ENCODE data around the gene CHGA. TPM values are rescaled to one million over a fixed set of nuclear protein-coding genes. Genes with fewer than 3 reads are reported as not detected.

Gene CHGA
- total RNA-seq, 1 donor from 2014 or later: not detected

- H3K4me1 Mint-ChIP-seq: peaks cover 4% of the 10 kb centered on the region
- peaks cover 12% of the 10 kb centered on the region for H3K9me3 Mint-ChIP-seq
- DNase-seq: no peak
- peaks cover 24% of the 10 kb centered on the region for H3K36me3 Mint-ChIP-seq (ENCODE audit: low read depth)
- CTCF ChIA-PET: no interaction called here
- intact Hi-C loops (cut with micrococcal nuclease): no loop called here
- ATAC-seq (ENCODE audit: low read depth): no peak
- POLR2A ChIA-PET: interaction anchor here (0.5 kb wide), 1 partner anchor 117 kb away, joined by 5 read pairs; no protein-coding TSS in a partner anchor
- no peak overlapping the region for H3K27ac Mint-ChIP-seq
- no peak overlapping the region for H3K4me3 Mint-ChIP-seq
- H3K27me3 Mint-ChIP-seq: no peaks in the 10 kb centered on the region
- TF ChIP-seq CTCF (IDR thresholded peaks at IDR 0.05): no peak
Measured at GRCh38 chr14:92971601-92972180, 48.7 kb downstream of the CHGA start.

- peaks cover 24% of the 10 kb centered on the region for H3K9me3 Mint-ChIP-seq
- intact Hi-C loops (cut with micrococcal nuclease): no loop called here
- H3K27ac Mint-ChIP-seq: no peak overlapping the region
- ChIA-PET CTCF (no interaction called here), POLR2A (no interaction called here)
- H3K4me1 Mint-ChIP-seq: peaks cover 6% of the 10 kb centered on the region
- DNase-seq (no peak), ATAC-seq (ENCODE audit: low read depth) (no peak)
- H3K27me3 Mint-ChIP-seq: no peaks in the 10 kb centered on the region
- TF ChIP-seq CTCF (IDR thresholded peaks at IDR 0.05): no peak
- H3K36me3 Mint-ChIP-seq (ENCODE audit: low read depth): peaks cover 32% of the 10 kb centered on the region
- no peak overlapping the region for H3K4me3 Mint-ChIP-seq
Measured at GRCh38 chr14:92973261-92973797, 50.4 kb downstream of the CHGA start.

- CTCF ChIA-PET: no interaction called here
- Mint-ChIP-seq H3K27ac (no peak overlapping the region), H3K4me3 (no peak overlapping the region), H3K36me3 (ENCODE audit: low read depth) (peaks cover 34% of the 10 kb centered on the region), H3K9me3 (peaks cover 24% of the 10 kb centered on the region), H3K27me3 (no peaks in the 10 kb centered on the region), H3K4me1 (peaks cover 6% of the 10 kb centered on the region)
- TF ChIP-seq CTCF (IDR thresholded peaks at IDR 0.05): no peak
- no peak for ATAC-seq (ENCODE audit: low read depth)
- POLR2A ChIA-PET: no interaction called here
- no peak for DNase-seq
- intact Hi-C loops (cut with micrococcal nuclease): no loop called here
Measured at GRCh38 chr14:92973798-92974372, 50.9 kb downstream of the CHGA start.

GRCh38 chr14:92974541-92975345 lies 51.8 kb downstream of the CHGA start:
- H3K27ac Mint-ChIP-seq: no peak overlapping the region
- CTCF ChIA-PET: no interaction called here
- DNase-seq: no peak
- H3K36me3 Mint-ChIP-seq (ENCODE audit: low read depth): peaks cover 42% of the 10 kb centered on the region
- H3K4me3 Mint-ChIP-seq: no peak overlapping the region
- peaks cover 13% of the 10 kb centered on the region for H3K4me1 Mint-ChIP-seq
- no peak for TF ChIP-seq CTCF (IDR thresholded peaks at IDR 0.05)
- no peaks in the 10 kb centered on the region for H3K27me3 Mint-ChIP-seq
- no peak for ATAC-seq (ENCODE audit: low read depth)
- intact Hi-C loops (cut with micrococcal nuclease): no loop called here
- POLR2A ChIA-PET: no interaction called here
- H3K9me3 Mint-ChIP-seq: peaks cover 31% of the 10 kb centered on the region

- H3K36me3 Mint-ChIP-seq (ENCODE audit: low read depth): peaks cover 48% of the 10 kb centered on the region
- no peak for DNase-seq
- peaks cover 18% of the 10 kb centered on the region for H3K4me1 Mint-ChIP-seq
- ATAC-seq (ENCODE audit: low read depth): no peak
- H3K27ac Mint-ChIP-seq: no peak overlapping the region
- H3K27me3 Mint-ChIP-seq: no peaks in the 10 kb centered on the region
- no peak for TF ChIP-seq CTCF (IDR thresholded peaks at IDR 0.05)
- no peak overlapping the region for H3K4me3 Mint-ChIP-seq
- peaks cover 36% of the 10 kb centered on the region for H3K9me3 Mint-ChIP-seq
- ChIA-PET POLR2A (no interaction called here), CTCF (no interaction called here)
- intact Hi-C loops (cut with micrococcal nuclease): no loop called here
Measured at GRCh38 chr14:92976268-92976667, 53.3 kb downstream of the CHGA start.

Data from activated B cell treated with CpG ODN at 0.5 μM for 24 hours (primary cell).